Left forelimb (tissue), 1 donor: ENCODE data around the gene POU2AF3.

Experiments
- DNase-seq: peaks from one replicate; pipeline ENCODE4 v3.0.0-alpha.2; 2018; ENCODE audit warnings: low spot score

POU2AF3 gene

DNA sequence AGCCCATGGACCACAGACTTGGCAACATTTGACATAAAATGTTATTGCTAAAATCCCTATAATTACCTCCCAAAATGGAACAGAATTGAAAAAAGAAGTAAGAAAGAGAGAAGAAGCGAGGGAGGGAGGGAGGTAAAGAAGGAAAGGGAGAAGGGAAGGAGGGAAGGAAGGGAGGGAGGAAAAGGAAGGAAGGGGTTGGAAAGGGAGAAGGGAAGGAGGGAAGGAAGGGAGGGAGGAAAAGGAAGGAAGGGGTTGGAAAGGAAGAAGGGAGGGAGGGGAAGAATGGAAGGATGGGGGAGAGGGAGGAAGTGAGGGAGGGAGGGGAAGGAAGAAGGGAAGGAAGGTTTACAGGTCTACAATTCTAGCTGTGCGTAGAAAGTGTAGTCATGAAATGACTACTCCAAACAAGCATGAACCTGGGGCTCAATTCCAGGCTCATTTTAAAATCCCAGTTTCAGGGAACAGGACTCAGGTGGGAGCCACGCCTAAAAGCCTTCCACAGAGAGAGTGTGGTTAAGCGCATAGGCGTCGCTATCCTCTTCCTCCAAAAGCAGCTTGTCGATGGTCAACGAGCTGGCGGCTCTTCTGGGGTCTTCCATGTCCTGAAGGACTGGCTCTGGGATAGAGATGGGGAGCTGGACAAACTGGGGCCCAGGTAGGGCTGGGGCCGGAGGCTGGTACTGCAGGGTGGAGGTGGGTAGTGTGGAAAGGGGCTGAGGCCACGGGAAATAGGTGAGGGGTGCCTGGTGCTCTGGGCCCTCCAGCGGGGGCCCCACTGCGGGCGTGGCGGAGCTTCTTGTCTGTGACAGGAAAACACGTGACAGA lies 55.6 kb downstream of the POU2AF3 start:
- no peak for DNase-seq

DNA sequence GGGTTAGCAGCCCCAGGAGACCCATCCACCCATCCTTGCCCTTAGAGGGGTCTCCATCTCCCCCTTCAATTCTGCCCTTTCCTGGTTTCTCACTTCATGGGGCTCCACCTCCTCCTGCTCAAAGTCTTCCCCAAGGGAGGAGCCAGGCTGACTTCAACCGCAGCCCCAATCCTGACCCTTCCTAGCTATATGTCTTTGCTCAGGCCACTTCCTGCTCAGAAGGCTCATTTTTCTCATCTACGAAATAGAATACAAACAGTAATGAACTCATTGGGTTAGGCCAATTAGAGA lies 56.2 kb downstream of the POU2AF3 start:
- DNase-seq, result no peak

DNA sequence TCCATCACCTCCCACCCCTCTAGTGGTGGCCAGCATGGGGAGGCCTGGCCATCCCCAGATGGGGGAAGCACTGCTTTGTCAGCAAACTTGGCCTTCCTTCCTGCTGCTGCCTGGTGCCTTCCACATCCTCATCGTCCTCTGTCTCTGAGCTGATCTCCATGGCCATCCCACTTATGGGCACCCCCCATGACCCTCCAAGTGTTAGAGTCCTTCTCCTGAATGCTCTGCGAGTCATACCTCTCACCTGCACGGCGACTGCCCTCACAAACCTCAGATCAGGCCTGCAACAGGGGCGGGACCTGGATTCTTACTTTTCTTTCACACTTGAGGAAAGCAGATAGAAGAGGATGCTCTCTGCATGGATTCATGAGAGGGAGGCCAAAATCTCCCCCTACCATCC lies 56.8 kb downstream of the POU2AF3 start:
- no peak for DNase-seq

DNA sequence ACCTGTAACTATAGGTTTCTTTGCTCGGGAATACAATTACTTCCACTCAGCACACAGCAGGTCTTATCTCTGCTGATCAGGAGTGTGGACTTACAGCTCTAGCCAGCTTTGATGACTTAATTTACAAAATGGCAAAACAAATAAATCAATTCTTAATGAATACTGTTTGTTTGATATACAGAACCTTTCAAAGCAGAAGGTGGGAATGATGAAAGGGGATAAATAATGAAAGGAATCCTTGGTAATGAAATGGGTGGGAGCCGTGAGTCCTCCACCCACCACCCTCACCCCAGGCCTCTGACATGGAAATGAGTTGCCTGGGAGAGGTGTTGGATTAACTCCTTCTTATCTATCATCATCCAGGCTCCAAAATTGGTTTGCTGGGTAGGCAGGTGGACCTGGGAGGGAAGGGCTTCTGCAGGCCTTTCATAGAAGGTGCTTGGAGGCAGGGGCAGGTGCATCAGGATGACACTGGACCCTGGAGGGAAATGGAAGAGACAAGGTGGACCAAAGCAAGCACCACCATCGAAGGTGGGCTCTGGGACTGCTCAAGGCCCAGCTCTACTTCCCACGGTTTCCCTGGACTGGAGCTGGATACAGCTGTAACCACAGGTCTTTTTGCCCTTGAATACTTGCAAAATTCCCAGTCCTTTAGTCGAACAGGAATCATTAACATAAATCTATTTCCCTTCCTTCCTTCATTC lies 57.8 kb downstream of the POU2AF3 start:
- DNase-seq, result no peak

DNA sequence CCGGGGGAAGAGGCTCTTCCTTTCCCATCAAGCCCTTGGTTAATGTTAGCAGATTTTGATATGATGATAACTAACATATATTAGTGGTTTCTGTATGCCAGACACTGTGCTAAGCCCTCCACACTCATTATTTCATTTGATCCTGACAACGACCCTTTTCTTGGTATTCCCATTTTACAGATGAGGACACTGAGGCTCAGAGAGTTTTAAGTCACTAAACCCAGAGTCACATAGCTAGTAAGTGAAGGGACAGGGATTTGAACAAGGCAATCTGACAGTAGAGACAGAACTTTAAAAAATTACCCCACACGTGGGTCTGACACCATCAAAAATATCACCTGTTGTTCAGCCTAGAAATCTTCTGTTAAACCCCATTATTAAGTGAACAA lies 58.3 kb downstream of the POU2AF3 start:
- no peak for DNase-seq

DNA sequence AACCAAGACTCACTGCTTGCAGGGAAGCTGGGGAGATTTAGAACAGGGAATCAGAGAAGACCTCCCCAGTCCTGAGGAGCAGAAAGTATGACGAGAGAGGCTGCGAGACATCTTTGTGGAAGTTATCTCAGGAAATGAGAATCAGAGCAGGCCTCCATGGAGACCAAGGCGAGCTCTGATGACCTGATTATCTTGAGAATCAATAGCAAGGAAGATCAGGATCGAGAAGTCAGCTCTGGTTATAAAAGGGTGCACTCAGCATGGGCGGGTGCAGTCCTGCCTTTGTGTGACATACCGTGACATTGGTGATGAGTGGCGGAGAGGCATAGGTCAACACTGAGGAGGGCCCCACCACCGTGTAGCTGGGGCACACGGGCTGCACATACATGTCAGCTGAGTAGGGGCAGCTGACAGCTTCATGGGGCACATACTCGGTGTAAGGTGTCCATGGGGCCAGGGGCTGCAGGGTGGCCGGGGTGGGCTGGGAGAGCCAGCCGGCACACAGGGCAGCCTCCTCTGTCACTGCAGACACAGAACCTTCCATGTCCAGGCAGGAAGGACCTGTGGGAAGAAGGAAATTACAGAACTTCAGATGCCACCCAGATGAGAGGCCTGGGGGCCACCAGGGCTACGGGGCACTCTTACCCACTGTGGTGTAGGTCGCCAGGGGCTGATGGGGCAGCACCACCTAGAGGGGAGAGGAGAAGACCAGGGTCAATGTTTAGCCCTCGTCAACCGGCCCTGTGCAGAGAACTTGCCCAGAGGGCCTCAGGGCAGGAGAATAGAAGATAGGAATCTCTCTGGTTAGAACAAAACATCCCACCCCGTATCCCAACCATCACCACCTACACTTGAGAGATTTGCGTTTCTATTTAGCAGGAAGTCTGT lies 59.0 kb downstream of the POU2AF3 start:
- DNase-seq, result no peak
